ENCODE measurements around the gene NOP10. TPM values are rescaled to one million over a fixed set of nuclear protein-coding genes. Genes with fewer than 3 reads are reported as not detected.

The NOP10 gene
- total and polyA plus RNA-seq, 2 donors (not counting 1 experiment from before 2014, with no cell fraction given) = 68.2 to 133 TPM

DNA sequence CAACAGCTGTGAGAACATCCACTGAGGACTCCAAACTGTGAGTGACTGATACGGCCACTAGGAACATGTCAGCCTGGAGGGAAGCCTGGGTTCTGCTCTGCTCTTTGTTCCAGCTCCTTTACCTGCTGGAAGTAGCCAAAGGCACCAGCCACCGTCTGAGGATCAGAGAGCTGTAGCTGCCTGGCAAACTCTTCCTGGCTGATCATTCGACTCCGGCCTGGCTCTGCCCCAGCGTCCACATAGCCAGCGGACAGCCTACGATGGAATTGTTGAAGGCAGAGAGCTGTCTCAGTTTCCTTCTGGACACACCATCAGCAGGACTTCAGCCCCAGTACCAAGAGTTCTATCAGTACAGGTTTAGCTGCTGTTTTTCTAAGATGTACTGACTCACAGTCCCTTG is 18.3 kb upstream of the NOP10 start:
- ChIA-PET POLR2A (interaction anchor here (0.6 kb wide), 1 partner anchor 28 kb away, joined by 9 read pairs; no protein-coding TSS in a partner anchor), CTCF (interaction anchor here (1.6 kb wide), 1 partner anchor 119 kb away, joined by 3 read pairs; no protein-coding TSS in a partner anchor)
- 93% methylated on average over 7 of the region's 7 CpGs for WGBS (ENCODE audit: insufficient coverage)
- peaks cover 15% of the 10 kb centered on the region for H4K20me1 ChIP-seq (ENCODE audit: control insufficient read depth, insufficient read depth, low read length, poor library complexity, severe bottlenecking)
- peaks cover 17% of the 10 kb centered on the region for H3K79me2 ChIP-seq (ENCODE audit: control insufficient read depth, insufficient read depth, low read length)
- intact Hi-C loops (cut with micrococcal nuclease) = no loop called here
- no peaks in the 10 kb centered on the region for H3K9me3 ChIP-seq (ENCODE audit: control extremely low read depth in 1 of 3, control insufficient read depth in 2 of 3, insufficient read depth in 1 of 3, low read length in 2 of 3)
- peaks cover 14% of the 10 kb centered on the region for H3K4me1 Mint-ChIP-seq
- ATAC-seq (ENCODE audit: low read depth) (no peak), DNase-seq (no peak)
- H3K36me3 ChIP-seq (replicated peaks in 1 of 2; ENCODE audit: control extremely low read depth in 1 of 2, control insufficient read depth in 1 of 2, extremely low read depth in 1 of 2, insufficient read depth in 2 of 2, low read length in 1 of 2) = peaks cover 0 to 22% of the 10 kb centered on the region in 2 experiments
- no peak overlapping the region for H3K27ac Mint-ChIP-seq
- no peak overlapping the region for H3K4me3 ChIP-seq (ENCODE audit: control extremely low read depth in 1 of 5, extremely low read depth in 1 of 5, insufficient read depth in 1 of 5, low read depth in 2 of 5, low read length in 4 of 5)
- H3K4me3 Mint-ChIP-seq = no peak overlapping the region
- H3K4me2 ChIP-seq (replicated peaks; ENCODE audit: low read depth, low read length, poor library complexity, severe bottlenecking) = no peak overlapping the region
- no peaks in the 10 kb centered on the region for H3K9me3 Mint-ChIP-seq (ENCODE audit: insufficient read depth)
- H3K27me3 Mint-ChIP-seq = no peaks in the 10 kb centered on the region
- H3K27ac ChIP-seq (ENCODE audit: low read length in 2 of 2) = no peak overlapping the region
- peaks cover 9 to 12% of the 10 kb centered on the region in 2 donors for H3K4me1 ChIP-seq (ENCODE audit: control insufficient read depth in 2 of 2, insufficient read depth in 2 of 2, low read length in 2 of 2)
- H2AFZ ChIP-seq (ENCODE audit: insufficient read depth, low read depth, low read length, poor library complexity, severe bottlenecking) = no peak overlapping the region
- no peaks in the 10 kb centered on the region for H3K27me3 ChIP-seq (replicated peaks in 1 of 4; ENCODE audit: control extremely low read depth in 1 of 4, control insufficient read depth in 3 of 4, insufficient read depth in 4 of 4, low read length in 3 of 4)
- TF ChIP-seq EZH2 (IDR thresholded peaks at IDR 0.05; ENCODE audit: borderline replicate concordance, insufficient read depth, low read depth, low read length, poor library complexity, severe bottlenecking) = no peak
- TF ChIP-seq, protein P1, sequence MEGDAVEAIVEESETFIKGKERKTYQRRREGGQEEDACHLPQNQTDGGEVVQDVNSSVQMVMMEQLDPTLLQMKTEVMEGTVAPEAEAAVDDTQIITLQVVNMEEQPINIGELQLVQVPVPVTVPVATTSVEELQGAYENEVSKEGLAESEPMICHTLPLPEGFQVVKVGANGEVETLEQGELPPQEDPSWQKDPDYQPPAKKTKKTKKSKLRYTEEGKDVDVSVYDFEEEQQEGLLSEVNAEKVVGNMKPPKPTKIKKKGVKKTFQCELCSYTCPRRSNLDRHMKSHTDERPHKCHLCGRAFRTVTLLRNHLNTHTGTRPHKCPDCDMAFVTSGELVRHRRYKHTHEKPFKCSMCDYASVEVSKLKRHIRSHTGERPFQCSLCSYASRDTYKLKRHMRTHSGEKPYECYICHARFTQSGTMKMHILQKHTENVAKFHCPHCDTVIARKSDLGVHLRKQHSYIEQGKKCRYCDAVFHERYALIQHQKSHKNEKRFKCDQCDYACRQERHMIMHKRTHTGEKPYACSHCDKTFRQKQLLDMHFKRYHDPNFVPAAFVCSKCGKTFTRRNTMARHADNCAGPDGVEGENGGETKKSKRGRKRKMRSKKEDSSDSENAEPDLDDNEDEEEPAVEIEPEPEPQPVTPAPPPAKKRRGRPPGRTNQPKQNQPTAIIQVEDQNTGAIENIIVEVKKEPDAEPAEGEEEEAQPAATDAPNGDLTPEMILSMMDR (IDR thresholded peaks at IDR 0.05) = no peak
- H3K9ac ChIP-seq (ENCODE audit: low read length) = no peak overlapping the region

DNA sequence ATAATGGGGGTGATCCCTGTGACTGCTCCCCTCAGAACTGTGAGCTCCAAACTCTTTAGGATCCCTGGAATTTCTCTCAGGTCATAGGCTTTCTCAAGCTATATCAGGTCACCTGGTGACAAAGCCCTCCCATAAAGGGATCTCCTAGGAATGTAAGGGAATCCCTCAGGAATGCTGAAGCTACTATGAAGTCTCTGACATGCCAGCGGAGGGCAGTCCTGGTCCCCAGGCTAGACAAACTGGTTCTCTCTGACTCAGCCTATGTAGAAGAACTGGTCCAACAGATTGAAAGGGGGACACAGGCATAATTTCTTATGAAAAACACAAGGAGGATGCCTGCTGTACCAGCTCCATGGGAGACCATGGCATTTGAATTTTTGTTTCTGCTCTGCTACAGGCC is 17.4 kb upstream of the NOP10 start:
- ATAC-seq (ENCODE audit: low read depth) (no peak), DNase-seq (no peak)
- CTCF ChIA-PET = interaction anchor here (1.5 to 1.9 kb wide), 2 partner anchors 8 to 119 kb away, joined by 6 read pairs; no protein-coding TSS in a partner anchor
- H2AFZ ChIP-seq (ENCODE audit: insufficient read depth, low read depth, low read length, poor library complexity, severe bottlenecking) = no peak overlapping the region
- no peak overlapping the region for H3K4me3 Mint-ChIP-seq
- H3K4me2 ChIP-seq (replicated peaks; ENCODE audit: low read depth, low read length, poor library complexity, severe bottlenecking) = no peak overlapping the region
- peaks cover 0 to 26% of the 10 kb centered on the region in 2 experiments for H3K36me3 ChIP-seq (replicated peaks in 1 of 2; ENCODE audit: control extremely low read depth in 1 of 2, control insufficient read depth in 1 of 2, extremely low read depth in 1 of 2, insufficient read depth in 2 of 2, low read length in 1 of 2)
- H3K79me2 ChIP-seq (ENCODE audit: control insufficient read depth, insufficient read depth, low read length) = peaks cover 7% of the 10 kb centered on the region
- intact Hi-C loops (cut with micrococcal nuclease) = no loop called here
- H3K27ac Mint-ChIP-seq = no peak overlapping the region
- H3K27me3 ChIP-seq (replicated peaks in 1 of 4; ENCODE audit: control extremely low read depth in 1 of 4, control insufficient read depth in 3 of 4, insufficient read depth in 4 of 4, low read length in 3 of 4) = no peaks in the 10 kb centered on the region
- H3K27me3 Mint-ChIP-seq = no peaks in the 10 kb centered on the region
- TF ChIP-seq EZH2 (IDR thresholded peaks at IDR 0.05; ENCODE audit: borderline replicate concordance, insufficient read depth, low read depth, low read length, poor library complexity, severe bottlenecking) = no peak
- TF ChIP-seq, protein P1 (IDR thresholded peaks at IDR 0.05) = no peak
- no peak overlapping the region for H3K27ac ChIP-seq (ENCODE audit: low read length in 2 of 2)
- no peak overlapping the region for H3K4me3 ChIP-seq (ENCODE audit: control extremely low read depth in 1 of 5, extremely low read depth in 1 of 5, insufficient read depth in 1 of 5, low read depth in 2 of 5, low read length in 4 of 5)
- peaks cover 0 to 2% of the 10 kb centered on the region in 2 donors for H3K4me1 ChIP-seq (ENCODE audit: control insufficient read depth in 2 of 2, insufficient read depth in 2 of 2, low read length in 2 of 2)
- H3K9me3 ChIP-seq (ENCODE audit: control extremely low read depth in 1 of 3, control insufficient read depth in 2 of 3, insufficient read depth in 1 of 3, low read length in 2 of 3) = no peaks in the 10 kb centered on the region
- 100% methylated on average over 1 of the region's 1 CpG for WGBS (ENCODE audit: insufficient coverage)
- no peak overlapping the region for H3K9ac ChIP-seq (ENCODE audit: low read length)
- peaks cover 5% of the 10 kb centered on the region for H3K4me1 Mint-ChIP-seq
- H3K9me3 Mint-ChIP-seq (ENCODE audit: insufficient read depth) = no peaks in the 10 kb centered on the region
- H4K20me1 ChIP-seq (ENCODE audit: control insufficient read depth, insufficient read depth, low read length, poor library complexity, severe bottlenecking) = peaks cover 7% of the 10 kb centered on the region
- POLR2A ChIA-PET = no interaction called here
